SK-N-MC (cell line): Measurements from ENCODE around the gene CENPU.

Experiments used
- DNase-seq: peaks from one replicate; pipeline ENCODE4 v3.0.0-alpha.2; 2011; ENCODE audit warnings: low read depth, low spot score
- H3K27ac ChIP-seq: fragments of 200-600 bp; sonication (generic); 2 replicates; pipeline ENCODE4 v1.5.1; 2016; ENCODE audit warnings: mixed run types
- H3K36me3 ChIP-seq: fragments of 200-600 bp; sonication (generic); 2 replicates; pipeline ENCODE4 v1.6.1; 2017; ENCODE audit warnings: antibody characterized with exemption, low read length, mixed read lengths; ENCODE audit not compliant: insufficient read depth
- H3K4me3 ChIP-seq: fragments of 200-600 bp; sonication (generic); 2 replicates; pipeline ENCODE4 v1.5.1; 2016
- H3K9ac ChIP-seq: fragments of 200-600 bp; sonication (generic); 2 replicates; pipeline ENCODE4 v1.8.0; 2017; ENCODE audit warnings: mixed run types, mixed read lengths; ENCODE audit not compliant: insufficient read length
- H3K9me3 ChIP-seq: fragments of 200-600 bp; sonication (generic); 2 replicates; pipeline ENCODE4 v1.6.1; 2017; ENCODE audit warnings: low read depth, mild to moderate bottlenecking, antibody characterized with exemption, low read length, moderate library complexity, mixed read lengths
- EZH2 ChIP-seq: fragments of 200-600 bp; sonication (generic); IDR thresholded peaks from one replicate; pipeline ENCODE4 v1.6.1; 2017; ENCODE audit warnings: antibody characterized with exemption
- FOXP2 ChIP-seq: optimal IDR thresholded peaks from 2 replicates; pipeline ENCODE3; 2011; ENCODE audit warnings: mild to moderate bottlenecking, moderate library complexity; ENCODE audit not compliant: insufficient read depth; ENCODE audit errors: extremely low read length, control extremely low read depth
- POLR2AphosphoS5 ChIP-seq: IDR thresholded peaks from 2 replicates; pipeline ENCODE4 v1.6.1; 2012; ENCODE audit warnings: mild to moderate bottlenecking, low read depth, low read length, borderline replicate concordance

The CENPU gene

DNA sequence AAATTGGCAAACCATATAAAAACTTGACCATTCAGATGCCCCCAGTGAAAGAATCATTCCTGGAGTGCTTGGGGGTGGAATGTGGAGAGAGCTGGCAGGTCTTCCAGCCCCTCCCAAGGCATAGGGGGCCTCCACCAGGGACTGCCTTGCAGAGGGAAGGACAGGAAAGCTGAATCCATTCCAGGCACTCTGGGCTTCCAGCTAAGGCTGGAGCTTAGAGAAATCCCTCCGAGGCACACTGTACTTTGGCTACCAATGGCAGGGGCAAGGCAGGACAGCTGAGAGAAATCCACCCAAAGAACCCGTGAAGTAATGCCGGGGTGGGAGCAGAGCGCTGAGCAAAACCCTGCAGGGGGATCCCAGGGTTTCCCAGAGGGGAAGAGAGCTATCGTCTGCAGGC is 4.0 kb downstream of the CENPU start:
- no peak for DNase-seq
- Histone ChIP-seq H3K27ac (no peak overlapping the region), H3K4me3 (no peak overlapping the region), H3K36me3 (peaks cover 65% of the 10 kb centered on the region), H3K9me3 (no peaks in the 10 kb centered on the region), H3K9ac (no peak overlapping the region)
- TF ChIP-seq POLR2AphosphoS5: no peak

DNA sequence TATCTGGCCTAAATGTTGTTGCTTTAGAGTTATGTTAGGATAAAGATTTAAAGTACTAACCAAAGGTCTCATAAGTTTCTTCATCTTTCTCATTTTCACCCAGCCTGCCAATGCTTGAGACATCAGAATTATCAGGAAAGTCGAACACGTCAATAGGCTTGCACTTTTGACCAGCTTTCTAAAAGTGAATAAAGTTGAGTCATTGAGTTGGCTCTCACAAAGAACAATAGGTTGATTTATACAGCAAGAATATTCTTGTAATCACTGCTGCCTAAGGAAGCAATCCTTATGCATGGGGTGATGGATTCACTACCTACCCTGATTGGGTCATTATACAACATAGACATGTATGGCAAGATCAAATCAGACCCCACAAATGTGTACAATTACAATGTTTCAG is 5.0 kb downstream of the CENPU start:
- no peak overlapping the region for H3K4me3 ChIP-seq
- no peak for DNase-seq
- no peak overlapping the region for H3K9ac ChIP-seq
- H3K9me3 ChIP-seq: no peaks in the 10 kb centered on the region
- H3K36me3 ChIP-seq: peaks cover 76% of the 10 kb centered on the region
- no peak overlapping the region for H3K27ac ChIP-seq
- TF ChIP-seq EZH2: no peak
- no peak for TF ChIP-seq POLR2AphosphoS5
- TF ChIP-seq FOXP2: no peak

DNA sequence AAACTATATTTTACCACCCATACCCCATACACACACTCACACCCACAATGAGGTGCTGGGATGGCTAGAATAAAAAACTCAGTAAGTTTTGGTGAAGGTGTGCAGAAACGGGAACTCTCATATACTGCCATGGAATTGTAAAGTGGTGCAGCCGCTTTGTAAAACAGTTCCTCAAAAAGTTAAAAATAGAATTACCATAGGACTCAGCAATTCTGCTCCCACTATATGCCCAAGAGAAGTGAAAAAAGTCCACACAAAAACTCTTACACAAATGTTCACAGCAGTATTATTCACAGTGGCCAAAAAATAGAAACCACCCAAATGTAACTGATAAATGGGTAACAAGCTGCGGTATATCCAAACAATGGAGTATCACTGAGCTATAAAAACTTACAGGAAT is 6.5 kb downstream of the CENPU start:
- H3K9me3 ChIP-seq: no peaks in the 10 kb centered on the region
- no peak overlapping the region for H3K9ac ChIP-seq
- DNase-seq: no peak
- peaks cover 90% of the 10 kb centered on the region for H3K36me3 ChIP-seq
- no peak overlapping the region for H3K4me3 ChIP-seq
- no peak overlapping the region for H3K27ac ChIP-seq
- no peak for TF ChIP-seq FOXP2
- no peak for TF ChIP-seq EZH2
- TF ChIP-seq POLR2AphosphoS5: no peak

DNA sequence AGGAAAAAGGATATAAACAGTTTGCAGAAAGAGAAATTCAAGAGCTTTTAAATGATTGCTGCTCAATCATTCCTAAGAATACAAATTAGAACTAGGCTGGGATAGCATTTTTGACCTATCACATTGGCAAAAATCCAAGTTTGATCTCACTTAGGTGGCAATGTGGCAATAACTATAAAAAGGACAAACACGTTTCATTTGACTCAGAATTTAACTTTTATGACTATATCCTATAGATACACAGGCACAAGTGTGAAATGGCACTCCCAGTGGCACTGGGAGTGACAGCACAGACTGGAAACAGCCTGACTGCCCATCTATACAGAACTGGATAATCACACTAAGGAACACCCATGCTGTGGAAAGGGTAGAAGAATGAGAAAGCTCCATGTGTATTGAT is 11.1 kb downstream of the CENPU start:
- TF ChIP-seq POLR2AphosphoS5 (no peak), EZH2 (no peak), FOXP2 (no peak)
- Histone ChIP-seq H3K9ac (no peak overlapping the region), H3K36me3 (peaks cover 97% of the 10 kb centered on the region), H3K27ac (no peak overlapping the region), H3K4me3 (no peak overlapping the region), H3K9me3 (no peaks in the 10 kb centered on the region)
- DNase-seq: no peak

DNA sequence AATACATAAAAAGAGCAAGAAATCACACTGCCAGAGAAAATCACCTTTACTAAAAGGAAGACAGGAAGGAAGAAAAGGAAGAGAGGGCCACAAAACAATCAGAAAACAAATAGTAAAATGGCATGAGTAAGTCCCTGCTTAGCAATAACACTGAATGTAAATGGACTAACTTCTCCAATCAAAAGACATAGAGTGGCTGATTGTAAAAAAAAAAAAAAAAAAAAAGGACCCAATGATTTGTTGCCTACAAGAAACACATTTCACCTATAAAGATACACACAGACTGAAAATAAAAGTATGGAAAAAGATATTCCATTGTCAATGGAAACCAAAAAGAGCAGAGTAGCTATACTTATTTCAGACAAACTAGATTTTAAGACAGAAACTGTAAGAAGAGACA is 12.6 kb downstream of the CENPU start:
- Histone ChIP-seq H3K27ac (no peak overlapping the region), H3K4me3 (no peak overlapping the region), H3K9me3 (no peaks in the 10 kb centered on the region), H3K9ac (no peak overlapping the region), H3K36me3 (peaks cover 97% of the 10 kb centered on the region)
- no peak for DNase-seq
- no peak for TF ChIP-seq POLR2AphosphoS5
- TF ChIP-seq EZH2: no peak
- TF ChIP-seq FOXP2: no peak

DNA sequence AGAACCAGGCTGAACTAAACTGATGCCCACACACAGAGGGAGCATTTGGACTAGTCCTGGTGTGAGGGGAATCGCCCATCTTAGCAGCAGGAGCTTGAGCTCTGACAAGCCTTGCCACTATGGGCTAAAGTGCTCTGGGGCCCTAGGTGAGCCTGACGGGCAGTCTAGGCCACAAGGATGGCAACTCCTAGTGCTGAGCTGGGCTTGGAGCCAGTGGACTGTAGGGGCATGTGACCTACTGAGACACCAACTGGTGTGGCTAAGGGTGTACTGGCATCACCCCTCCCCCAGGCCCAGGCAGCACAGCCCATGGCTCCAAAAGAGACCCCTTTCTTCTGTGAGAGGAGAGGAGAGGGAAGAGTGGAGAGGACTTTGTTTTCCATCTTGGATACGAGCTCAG is 14.5 kb downstream of the CENPU start:
- peaks cover 96% of the 10 kb centered on the region for H3K36me3 ChIP-seq
- no peak for DNase-seq
- no peak for TF ChIP-seq POLR2AphosphoS5
- TF ChIP-seq FOXP2: no peak
- TF ChIP-seq EZH2: no peak
- no peak overlapping the region for H3K27ac ChIP-seq
- no peak overlapping the region for H3K9ac ChIP-seq
- no peaks in the 10 kb centered on the region for H3K9me3 ChIP-seq
- H3K4me3 ChIP-seq: no peak overlapping the region

DNA sequence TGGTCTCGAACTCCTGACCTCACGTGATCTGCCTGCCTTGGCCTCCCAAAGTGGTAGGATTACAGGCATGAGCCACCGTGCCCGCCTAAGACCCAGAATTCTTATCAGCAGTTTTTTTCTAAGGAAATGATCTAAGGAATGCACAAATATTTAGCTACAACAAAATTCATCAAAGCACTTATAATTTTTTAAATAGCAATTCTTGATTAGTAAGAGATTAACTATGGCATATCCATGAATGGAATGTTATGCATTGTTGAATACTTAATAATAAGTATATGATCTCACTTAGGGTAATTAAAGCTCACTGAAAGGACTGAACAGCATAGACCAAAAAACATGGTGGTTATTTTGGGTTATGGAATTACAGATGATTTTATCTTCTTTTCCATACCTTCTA is 18.4 kb downstream of the CENPU start:
- Histone ChIP-seq H3K36me3 (peaks cover 96% of the 10 kb centered on the region), H3K9ac (no peak overlapping the region)
- DNase-seq: no peak

DNA sequence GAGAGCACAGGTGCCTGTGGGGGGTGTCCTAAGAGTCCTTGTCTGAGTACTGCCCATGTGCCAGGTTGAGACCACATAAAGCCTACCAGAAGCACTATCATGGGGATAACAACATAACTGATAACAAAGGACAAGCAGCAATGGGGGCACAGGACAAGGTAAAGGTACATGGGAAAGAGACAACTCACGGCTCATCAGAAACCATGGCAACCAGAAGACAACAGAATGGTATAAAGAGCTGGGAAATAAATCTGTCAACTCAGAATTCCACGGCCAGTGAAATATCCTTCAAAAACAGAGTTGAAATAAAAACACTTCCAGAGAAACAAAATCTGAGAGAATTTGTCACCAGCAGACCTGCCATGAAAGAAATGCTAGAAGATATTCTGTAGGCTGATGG is 20.0 kb downstream of the CENPU start:
- H3K36me3 ChIP-seq: peaks cover 99% of the 10 kb centered on the region
- H3K9me3 ChIP-seq: peaks cover 2% of the 10 kb centered on the region; the same call in 1 of the 2 replicates
- no peak overlapping the region for H3K27ac ChIP-seq
- no peak overlapping the region for H3K4me3 ChIP-seq
- no peak overlapping the region for H3K9ac ChIP-seq
- TF ChIP-seq FOXP2: no peak
- DNase-seq: no peak

More for the DNA sequence above, 18.4 kb downstream of the CENPU start:
- Histone ChIP-seq H3K27ac (no peak overlapping the region), H3K4me3 (no peak overlapping the region), H3K9me3 (no peaks in the 10 kb centered on the region)
- TF ChIP-seq EZH2 (no peak), FOXP2 (no peak), POLR2AphosphoS5 (no peak)

DNA sequence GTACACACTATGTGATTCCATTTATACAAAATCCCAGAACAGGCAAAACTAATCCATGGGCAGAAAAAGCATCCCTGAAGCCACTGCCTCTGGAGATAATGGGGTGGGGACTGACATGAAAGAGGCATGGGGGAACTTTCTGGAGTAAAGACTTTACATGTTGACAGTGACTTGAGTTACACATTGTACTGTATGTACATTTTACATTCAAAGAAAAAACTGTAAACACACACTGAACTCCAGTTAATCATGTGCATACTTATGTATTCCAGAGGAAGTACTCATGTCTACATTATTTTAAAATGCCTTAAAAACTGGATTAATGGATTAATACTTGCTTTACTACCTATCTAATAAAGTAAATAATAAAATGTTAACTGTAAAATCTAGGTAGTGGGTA is 21.6 kb downstream of the CENPU start:
- Histone ChIP-seq H3K9me3 (peaks cover 4% of the 10 kb centered on the region; the same call in 1 of the 2 replicates), H3K4me3 (no peak overlapping the region), H3K27ac (peak overlapping the region; percentile 8), H3K36me3 (peaks cover 97% of the 10 kb centered on the region), H3K9ac (no peak overlapping the region)
- TF ChIP-seq FOXP2 (no peak), EZH2 (no peak), POLR2AphosphoS5 (no peak)
- DNase-seq: no peak

DNA sequence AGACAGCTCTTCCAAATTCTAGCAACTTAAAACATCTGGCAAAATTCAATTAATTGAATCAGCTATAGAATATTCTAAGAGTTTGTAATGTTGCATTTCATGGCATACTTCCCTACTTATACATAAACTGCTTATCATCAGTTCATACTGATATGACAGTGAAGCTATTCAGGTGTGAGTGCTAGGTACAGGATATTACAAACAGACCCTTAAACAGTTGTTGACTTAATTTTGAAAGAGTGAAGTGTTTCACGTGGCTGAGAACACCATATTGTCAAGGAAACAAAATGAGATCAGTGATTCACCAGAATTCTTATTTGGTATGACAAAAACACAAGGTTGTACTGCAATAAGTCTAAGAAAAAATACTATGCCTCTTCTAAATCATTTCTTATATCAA is 27.4 kb downstream of the CENPU start:
- no peak for DNase-seq
- no peak for TF ChIP-seq EZH2
- Histone ChIP-seq H3K27ac (no peak overlapping the region), H3K36me3 (peaks cover 93% of the 10 kb centered on the region), H3K9ac (no peak overlapping the region), H3K4me3 (no peak overlapping the region), H3K9me3 (peaks cover 4% of the 10 kb centered on the region; the same call in 1 of the 2 replicates)
